Skeletal muscle cell (primary cell): ENCODE results near the gene GPC2.
A peak's percentile ranks its signal among the peaks of the same experiment; 100 is the strongest.
"Not testable (repeated sequence)": the region's sequence is repeated elsewhere in the genome, so short reads cannot be mapped to it uniquely, and the experiment has no call there.

ENCODE experiments used
- DNase-seq: peaks from one replicate; pipeline ENCODE4 v3.0.0-alpha.2; 2010; ENCODE audit warnings: low read depth
- H3K4me3 ChIP-seq: 2 replicates; pipeline ENCODE4 v1.5.1; 2011; ENCODE audit warnings: low read depth, mild to moderate bottlenecking, control low read depth, low read length, moderate library complexity

Gene GPC2

DNA sequence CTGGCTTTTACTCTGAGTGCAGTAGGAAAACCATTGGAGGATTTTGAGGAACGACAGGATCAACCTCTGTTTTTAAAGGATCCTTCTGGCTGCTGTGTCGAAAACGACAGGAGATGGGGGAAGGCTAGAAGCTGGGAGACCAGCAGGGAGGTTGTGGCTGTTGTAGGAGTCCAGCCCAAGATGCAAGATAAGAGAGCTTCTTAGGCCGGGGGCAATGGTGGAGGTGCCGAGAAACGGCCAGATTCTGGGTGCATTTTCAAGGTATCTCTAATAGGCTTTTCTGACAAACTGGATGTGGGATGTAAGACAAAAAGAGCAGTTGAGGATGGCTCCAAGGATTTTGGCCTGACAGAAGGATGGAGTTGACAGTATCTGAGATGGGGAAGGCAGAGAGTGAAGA, 32.3 kb upstream of the GPC2 start:
- no peak for DNase-seq
- H3K4me3 ChIP-seq: no peak overlapping the region

DNA sequence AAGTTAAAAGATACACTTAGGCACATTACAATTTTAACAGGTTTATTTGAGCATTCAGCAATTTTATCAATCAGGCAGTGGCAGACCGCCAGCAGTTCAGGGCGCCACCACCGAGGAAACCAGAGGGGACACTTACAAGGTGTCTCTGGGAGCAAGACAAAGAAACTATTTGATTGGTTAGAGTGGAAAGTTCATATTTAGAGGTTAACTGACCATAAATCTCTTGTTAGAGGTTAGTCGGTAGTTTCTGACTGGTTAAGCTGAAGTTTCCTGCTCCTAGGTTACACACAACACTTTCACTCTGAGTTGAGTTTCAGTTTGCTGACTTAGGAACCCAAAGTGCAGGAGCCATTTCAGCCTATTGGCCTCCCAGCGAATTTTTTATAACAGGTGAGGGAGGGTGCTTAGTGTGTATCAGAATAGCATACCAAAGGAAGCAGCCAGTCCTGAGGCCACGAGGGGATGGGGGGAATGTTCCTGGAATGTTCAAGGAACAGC, 31.8 kb upstream of the GPC2 start:
- DNase-seq: no peak
- H3K4me3 ChIP-seq: no peak overlapping the region

DNA sequence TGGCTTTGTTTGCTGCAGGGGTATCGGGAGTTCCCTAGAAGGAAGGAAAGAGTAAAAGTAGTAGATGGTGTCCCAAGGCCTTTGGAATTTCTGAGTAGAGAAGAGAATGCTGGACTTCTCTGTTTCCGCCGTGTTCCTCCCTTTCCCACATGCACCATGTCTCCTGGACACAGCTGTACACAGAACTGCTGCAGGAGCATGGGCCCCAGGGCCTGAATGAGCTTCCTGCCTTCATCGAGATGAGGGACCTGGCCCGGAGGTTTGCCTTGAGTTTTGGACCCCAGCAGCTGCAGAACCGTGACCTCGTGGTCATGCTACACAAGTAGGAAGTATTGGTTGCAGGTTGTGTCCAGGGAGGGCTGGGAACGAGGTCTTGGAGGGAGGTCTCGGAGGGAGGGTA, 27.3 kb upstream of the GPC2 start:
- DNase-seq: no peak
- no peak overlapping the region for H3K4me3 ChIP-seq

DNA sequence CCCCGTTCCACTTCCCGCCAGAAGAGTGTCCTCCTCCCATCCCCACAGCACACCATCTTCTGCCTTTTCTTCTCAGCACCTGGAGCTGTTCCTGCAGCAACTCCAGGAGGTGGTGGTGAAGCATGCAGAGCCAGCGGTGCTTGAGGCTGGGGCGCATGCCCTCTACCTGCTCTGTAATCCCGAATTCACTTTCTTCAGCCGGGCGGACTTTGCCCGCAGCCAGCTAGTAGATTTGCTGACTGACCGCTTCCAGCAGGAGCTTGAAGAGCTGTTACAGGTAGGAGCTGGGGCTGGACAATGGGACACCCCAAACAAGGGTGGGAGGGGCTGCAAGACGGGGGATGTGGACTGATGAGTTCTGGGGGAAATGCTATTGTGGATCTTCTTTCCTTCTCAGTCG, 23.5 kb upstream of the GPC2 start:
- DNase-seq: no peak
- no peak overlapping the region for H3K4me3 ChIP-seq

DNA sequence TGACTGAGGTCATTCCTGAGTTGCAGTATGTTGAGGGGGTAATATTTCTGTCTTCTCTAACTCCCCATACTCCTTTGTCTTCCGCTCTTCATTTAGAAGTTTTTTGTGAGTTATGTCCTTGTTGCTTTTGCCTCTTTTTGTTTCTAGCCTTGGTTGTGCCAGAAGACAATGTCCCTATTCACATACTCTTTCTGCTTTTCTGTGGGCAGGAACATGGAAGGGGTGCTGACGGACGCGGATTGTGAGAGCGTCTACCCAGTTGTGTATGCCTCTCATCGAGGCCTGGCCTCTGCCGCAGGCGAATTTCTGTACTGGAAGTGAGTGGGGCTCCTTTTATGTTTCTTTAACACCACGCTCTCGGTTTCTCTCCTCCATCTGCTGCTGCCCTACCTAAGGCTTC, 21.1 kb upstream of the GPC2 start:
- DNase-seq: no peak
- H3K4me3 ChIP-seq: no peak overlapping the region

DNA sequence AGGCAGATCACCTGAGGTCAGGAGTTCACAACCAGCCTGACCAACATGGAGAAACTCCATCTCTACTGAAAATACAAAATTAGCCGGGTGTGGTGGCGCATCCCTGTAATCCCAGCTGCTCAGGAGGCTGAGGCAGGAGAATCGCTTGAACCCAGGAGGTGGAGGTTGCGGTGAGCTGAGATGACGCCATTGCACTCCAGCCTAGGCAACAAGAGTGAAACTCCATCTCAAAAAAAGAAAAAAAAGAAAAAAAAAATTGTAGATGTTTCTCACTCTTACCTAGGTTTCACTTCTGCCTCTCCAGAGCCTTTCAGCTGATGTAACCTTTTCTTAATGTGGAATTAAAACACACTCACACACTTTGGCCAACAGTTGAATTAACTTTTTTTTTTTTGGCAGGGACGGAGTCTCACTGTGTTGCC, 18.7 kb upstream of the GPC2 start:
- DNase-seq, H3K4me3 ChIP-seq: not testable (repeated sequence)

DNA sequence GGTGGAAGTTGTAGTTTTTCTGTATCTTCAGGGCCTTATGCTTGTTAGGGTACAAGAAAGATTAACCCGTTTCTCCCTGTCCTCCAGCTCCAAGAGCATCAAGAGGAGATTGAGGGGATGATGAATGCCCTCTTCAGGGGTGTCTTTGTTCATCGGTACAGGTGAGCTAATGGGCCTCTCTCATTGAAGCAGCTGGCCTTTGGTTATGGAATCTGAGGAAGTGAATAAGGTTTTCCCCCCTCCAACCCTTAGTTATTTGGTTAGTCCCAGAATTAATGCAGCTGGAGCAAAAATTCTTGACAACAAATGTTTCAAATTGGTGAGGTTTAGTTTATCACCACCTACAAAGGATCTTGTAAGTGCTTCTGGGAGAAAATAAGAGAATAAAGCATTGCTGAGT, 18.0 kb upstream of the GPC2 start:
- no peak for DNase-seq
- H3K4me3 ChIP-seq: no peak overlapping the region

DNA sequence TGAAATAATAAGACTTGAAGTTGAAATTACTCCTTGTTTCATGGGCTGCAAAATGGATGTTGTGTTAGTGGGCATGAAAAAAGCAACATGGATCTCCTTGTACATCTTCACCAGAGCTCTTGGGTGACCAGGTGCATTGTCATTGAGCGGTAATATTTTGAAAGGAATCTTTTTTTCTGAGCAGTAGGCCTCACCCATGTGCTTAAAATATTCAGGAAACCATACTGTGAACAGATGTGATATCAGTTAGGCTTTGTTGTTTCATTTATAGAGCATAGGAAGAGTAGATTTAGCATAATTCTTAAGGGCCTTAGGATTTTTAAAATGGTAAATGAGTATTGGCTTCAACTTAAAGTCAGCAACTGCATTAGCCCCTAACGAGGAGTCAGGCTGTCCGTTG, 15.8 kb upstream of the GPC2 start:
- no peak for DNase-seq
- no peak overlapping the region for H3K4me3 ChIP-seq

DNA sequence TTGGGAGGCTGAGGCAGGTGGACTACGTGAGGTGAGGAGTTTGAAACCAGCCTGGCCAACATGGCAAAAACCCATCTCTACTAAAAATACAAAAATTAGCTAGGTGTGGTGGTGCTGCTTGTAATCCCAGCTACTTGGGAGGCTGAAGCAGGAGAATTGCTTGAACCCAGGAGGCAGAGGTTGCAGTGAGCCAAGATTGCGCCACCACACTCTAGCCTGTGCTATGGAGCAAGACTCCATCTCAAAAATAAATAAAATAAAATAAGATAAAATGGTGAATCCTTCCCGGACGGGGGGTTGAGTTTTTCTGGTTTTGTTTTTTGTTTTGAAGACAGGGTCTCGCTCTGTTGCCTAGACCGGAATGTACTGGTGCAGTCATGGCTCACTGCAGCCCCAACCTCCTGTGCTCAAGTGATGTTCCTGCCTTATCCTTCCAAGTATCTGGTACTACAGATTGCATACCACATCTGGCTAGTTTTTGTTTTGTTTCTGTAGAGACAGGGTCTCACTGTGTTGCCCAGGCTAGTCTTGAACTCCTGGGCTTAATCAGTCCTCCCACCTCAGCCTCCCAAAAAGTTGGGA, 15.2 kb upstream of the GPC2 start:
- DNase-seq: not testable (repeated sequence)

DNA sequence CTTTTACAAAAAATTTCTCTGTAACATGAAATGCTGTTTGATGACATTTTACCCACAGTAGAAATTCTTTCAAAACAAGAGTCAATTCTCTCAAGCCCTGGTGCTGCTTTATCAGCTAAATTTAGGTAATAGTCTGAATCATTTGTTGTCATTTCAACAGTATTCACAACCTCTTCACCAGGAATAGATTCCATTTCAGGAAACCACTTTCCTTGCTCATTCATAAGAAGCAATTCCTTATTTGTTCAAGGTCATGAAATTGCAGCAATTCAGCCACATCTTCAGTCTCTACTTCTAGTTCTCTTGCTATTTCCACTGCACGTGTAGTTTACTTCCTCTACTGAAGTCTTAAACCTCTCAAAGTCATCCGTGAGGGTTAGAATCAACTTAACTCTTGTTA, 14.6 kb upstream of the GPC2 start:
- no peak for DNase-seq

More for the DNA sequence above, 15.2 kb upstream of the GPC2 start:
- H3K4me3 ChIP-seq: not testable (repeated sequence)

DNA sequence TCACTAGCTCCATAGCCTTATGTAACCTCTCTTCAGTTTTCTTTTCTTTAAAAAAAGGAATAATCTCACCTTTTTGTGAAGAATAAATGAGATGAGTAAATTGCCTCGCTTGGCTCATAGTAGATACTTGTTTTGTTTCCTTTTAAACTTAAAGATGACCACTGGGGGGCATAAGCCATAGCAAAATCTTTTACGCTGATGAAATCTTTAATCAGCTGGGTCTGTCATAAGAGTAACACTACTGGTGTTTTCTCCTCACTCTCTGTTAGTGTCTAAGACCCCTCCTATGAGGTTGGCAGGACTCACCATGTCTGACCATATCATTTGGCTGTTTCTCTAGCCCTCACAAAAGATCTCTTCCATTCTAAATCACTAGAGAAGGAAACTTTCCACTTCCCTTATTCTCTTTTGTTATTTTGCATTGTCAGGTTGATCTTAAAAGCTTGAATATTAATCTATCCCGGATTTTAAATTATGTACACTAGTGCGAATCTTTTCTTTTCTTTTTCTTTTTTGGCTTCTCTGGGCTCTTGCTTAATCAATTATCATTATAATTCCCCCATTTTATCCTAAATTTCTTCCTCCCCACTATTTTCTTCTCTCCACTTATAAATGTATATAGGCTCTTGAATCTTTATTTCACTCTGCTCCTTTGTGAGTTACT, 13.0 kb upstream of the GPC2 start:
- no peak overlapping the region for H3K4me3 ChIP-seq
- DNase-seq: no peak

More for the DNA sequence above, 14.6 kb upstream of the GPC2 start:
- no peak overlapping the region for H3K4me3 ChIP-seq

DNA sequence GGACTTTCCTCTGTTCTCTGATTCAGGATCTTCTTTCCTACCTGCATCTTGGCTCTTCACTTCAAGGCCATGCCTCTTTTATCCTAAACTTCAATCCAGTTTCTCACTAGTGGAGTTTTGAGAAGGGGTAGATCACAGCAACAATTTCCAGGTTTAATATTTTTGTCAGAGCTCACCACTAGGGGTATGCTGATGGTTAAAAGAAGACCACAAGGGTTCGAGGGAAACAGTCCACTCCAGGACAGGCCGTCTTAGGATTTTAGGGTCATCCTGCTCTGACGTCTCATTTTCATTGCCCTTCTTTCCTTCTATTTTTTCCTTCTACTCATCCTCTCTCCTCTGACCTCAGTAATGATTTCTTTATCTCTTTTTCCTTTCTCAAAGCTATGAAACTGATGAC, 11.9 kb upstream of the GPC2 start:
- no peak overlapping the region for H3K4me3 ChIP-seq
- DNase-seq: no peak

DNA sequence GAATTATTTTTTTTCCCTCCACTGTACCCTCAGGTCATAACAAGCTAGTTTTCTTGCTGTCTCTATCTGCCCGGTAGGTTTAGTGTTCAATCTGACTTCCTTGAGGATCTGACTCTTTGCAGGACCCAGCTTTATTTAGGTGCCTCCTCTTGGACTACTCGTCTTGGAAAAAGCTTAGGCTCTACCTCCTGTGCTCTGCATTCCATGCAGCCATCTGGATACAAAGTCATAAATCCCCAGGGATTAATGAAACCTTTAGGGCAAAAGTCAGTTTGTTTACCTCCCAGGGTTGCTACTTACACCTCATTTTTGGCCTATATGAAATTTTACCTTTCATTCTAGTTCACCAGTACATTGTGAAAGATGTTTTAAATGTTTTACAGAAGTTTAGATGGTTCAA, 8.5 kb upstream of the GPC2 start:
- DNase-seq: no peak
- no peak overlapping the region for H3K4me3 ChIP-seq

DNA sequence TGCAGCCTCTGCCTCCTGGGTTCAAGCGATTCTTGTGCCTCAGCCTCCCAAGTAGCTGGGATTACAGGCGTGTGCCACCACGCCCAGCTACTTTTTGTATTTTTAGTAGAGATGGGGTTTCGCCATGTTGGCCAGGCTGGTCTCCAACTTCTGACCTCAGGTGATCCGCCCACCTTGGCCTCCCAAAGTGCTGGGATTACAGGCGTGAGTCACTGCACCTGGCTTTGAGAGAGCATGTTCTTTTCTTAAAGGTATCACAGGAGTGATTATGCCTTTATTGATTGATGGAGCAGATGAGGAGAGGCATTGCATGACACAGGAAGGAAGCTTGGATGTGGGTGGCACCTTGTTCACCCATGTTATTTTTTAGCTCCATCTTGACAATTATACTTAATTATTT, 5.9 kb upstream of the GPC2 start:
- DNase-seq, H3K4me3 ChIP-seq: not testable (repeated sequence)

DNA sequence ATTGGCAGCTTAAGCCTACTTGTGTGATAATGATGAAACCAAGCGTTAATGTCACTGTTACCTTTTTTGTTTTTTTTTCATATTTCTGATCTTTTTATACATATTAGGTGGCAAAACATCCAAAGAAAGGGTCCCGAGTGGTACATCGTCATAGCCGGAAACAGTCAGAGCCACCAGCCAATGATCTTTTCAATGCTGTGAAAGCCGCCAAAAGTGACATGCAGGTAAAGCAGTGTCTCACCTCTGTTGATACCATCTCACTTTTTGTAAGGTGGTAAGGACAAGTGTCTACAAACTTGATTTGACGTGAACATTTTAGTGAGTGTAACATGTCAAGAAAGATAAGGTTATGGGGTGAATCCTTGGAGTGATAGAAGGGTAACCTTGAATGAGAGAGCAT, 5.4 kb upstream of the GPC2 start:
- DNase-seq, H3K4me3 ChIP-seq: not testable (repeated sequence)

DNA sequence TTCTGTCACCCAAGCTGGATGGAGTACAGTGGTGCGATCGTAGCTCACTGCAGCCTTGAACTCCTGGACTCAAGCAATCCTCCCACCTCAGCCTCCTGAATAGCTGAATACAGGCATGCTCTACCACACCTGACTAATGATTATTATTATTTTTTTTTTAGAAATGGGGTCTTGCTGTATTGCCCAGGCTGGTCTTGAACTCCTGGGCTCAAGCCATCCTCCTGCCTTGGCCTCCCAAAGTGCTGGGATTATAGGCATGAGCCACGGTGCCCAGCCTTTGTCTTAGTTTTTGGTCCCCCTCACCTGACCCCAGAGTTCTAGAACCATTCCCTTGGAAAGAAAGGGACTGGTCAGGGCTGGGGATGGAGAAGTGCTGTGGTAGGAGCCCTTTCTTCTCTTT, 2.9 kb upstream of the GPC2 start:
- not testable (repeated sequence) for H3K4me3 ChIP-seq, DNase-seq

DNA sequence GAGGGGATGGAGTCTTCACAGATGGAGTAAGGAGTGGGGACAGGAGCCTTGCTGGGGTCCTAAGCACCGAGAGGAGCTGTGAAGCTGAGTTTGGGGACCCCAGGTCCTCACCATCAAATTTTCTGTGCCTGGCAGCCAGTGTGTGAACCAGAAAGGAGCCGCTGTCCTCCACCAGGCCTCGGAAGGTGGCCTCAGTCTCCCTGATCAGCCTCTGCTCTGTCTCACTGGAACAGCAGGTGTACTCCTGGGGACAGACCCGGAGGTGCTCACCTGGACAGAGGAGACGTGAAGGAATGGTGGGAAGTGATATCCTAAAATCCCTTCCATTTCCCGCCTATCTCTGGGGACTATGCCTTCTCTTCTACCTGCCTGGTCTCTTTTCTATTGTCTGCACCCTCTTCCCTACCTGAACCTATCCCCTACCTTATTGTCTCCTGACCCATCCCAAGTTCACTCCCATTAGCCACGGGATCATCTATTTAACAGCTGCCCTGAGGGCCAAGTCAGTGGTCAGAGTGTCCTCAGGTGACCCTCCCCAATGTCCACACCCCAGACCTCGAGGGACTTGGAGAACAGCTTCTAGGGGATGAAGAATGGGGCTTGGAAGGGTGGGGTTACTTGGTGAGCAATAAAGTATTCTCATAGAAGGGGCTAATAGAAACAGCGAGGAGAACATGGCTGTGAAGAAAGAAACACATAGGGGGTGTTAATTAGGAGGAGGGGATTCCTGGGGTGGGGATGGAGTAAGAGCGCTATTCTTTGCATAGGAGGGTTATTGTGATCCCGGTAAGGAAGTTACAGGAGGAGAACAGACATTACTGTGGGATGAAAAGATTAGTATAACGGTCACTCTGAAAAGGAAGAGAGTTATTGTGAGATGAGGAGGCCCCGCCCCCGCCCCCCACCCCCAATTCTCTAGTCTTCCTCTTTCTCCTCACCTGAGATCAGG, 811 bp downstream of the GPC2 start:
- no peak for DNase-seq
- peak overlapping the region; percentile 78 for H3K4me3 ChIP-seq

DNA sequence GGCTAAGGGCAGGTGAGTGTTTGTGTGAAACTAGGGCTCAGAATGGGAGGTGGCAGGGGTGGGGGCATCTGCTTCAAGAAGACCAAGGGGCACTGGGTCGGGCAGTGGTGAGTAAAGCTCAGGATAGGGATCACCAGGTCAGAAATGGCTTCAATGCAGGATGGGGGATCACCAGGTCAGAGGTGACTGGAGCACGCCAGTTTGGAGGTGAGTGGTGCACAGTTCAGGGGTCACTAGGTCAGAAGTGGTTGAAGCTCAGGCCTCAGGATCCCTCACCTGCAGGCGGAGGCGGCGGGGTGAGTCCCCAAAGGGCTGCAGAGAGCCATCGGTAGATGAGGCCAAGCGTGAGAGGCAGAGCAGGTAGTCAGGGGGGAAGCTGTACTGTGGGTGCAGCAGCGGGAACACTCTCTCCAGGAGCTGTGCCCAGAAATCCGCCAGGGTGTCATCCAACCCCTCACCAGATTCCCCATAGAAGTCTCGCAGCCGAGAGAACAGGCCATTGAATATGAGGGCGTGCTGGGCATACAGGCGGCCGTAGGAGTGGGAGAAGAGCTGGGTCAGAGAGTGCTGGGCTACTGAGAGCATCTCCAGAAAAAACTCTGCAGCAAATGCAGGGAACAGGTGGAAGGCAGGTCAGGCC, 1.8 kb downstream of the GPC2 start:
- DNase-seq: no peak
- no peak overlapping the region for H3K4me3 ChIP-seq

DNA sequence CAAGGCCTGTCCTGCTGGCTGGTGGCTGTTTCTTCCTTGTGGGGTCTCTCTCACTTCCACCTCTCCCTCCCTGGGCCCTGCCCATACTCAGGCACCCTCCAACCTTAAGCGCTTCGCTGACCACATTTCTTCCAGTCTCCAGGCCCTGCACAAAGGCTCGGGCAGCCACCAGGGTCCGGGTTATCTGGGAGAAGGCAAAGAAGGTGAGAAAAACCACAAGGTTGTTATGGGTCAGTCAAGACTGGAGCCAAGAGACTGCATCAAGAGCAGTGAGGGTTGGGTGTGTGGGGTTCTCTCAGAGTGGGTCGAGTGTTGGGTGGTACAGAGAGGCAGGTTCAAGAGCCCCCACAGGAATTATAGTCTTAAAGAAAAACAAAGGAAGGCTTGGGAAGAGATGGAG, 2.6 kb downstream of the GPC2 start:
- no peak for DNase-seq
- no peak overlapping the region for H3K4me3 ChIP-seq
